Breast epithelium (tissue), 4 donors: ENCODE data around the gene EVA1B. TPM values are rescaled to one million over a fixed set of nuclear protein-coding genes. Genes with fewer than 3 reads are reported as not detected.

Source experiments
- DNase-seq, 2 donors: peaks; one replicate each; pipeline ENCODE4 v3.0.0-alpha.2; 2019; ENCODE audit warnings: low spot score in 2 of 2
- H3K27ac ChIP-seq, 2 donors: fragments of 200-600 bp; sonication (generic) in 1 of 2; one replicate each; pipeline ENCODE4 v1.5.1; 2016 to 2019; ENCODE audit warnings: mild to moderate bottlenecking in 1 of 2
- H3K27me3 ChIP-seq, 2 donors: fragments of 200-600 bp; sonication (generic) in 1 of 2; one replicate each; pipeline versions ENCODE4 v1.5.1 to v1.6.0; 2017 to 2019; ENCODE audit warnings: control low read depth in 1 of 2, mild to moderate bottlenecking in 1 of 2
- H3K36me3 ChIP-seq: fragments of 200-600 bp; one replicate; pipeline ENCODE4 v1.5.1; 2019
- H3K4me1 ChIP-seq, 2 donors: fragments of 200-600 bp; sonication (generic); one replicate each; pipeline ENCODE4 v1.5.1; 2016 to 2019; ENCODE audit warnings: control low read depth in 1 of 2
- H3K4me3 ChIP-seq, 3 donors: fragments of 200-600 bp; sonication (generic); 1 replicate in 2 of 3; 2 replicates in 1 of 3; pipeline ENCODE4 v1.5.1; 2016 to 2019; ENCODE audit warnings: mild to moderate bottlenecking in 3 of 3, moderate library complexity in 2 of 3
- H3K9me3 ChIP-seq, 2 donors: fragments of 200-600 bp; sonication (generic) in 1 of 2; one replicate each; pipeline ENCODE4 v1.5.1; 2016 to 2019; ENCODE audit warnings: control low read depth in 1 of 2
- POLR2A ChIP-seq: fragments of 450-650 bp; IDR thresholded peaks from one replicate; pipeline ENCODE4 v1.6.1; 2016; ENCODE audit warnings: antibody characterized with exemption, mild to moderate bottlenecking, moderate library complexity
- POLR2AphosphoS5 ChIP-seq, 3 donors: sonication (generic); formaldehyde crosslinking; IDR thresholded peaks; one replicate each; pipeline ENCODE4 v1.6.1; 2017; ENCODE audit warnings: antibody characterized with exemption in 3 of 3
- intact Hi-C: fragments of 100-400 bp; cut with DNase I; formaldehyde crosslinking; loops from one replicate; pipeline ENCODE4 v1.15.1; 2023; ENCODE audit warnings: low total_unique reads
- total RNA-seq, 3 donors: library from RNA; depleted of rRNA; stranded (reverse); fragments of >200 nt; gene quantifications; one replicate each; pipeline ENCODE4 v1.1.0, GENCODE V29; 2016
- TF ChIP-seq, protein P1 (sequence below), 3 donors: fragments of 450-650 bp; IDR thresholded peaks; one replicate each; pipeline ENCODE4 v1.5.1; 2016 to 2017; ENCODE audit warnings: antibody characterized with exemption in 3 of 3, mild to moderate bottlenecking in 3 of 3, moderate library complexity in 3 of 3

Gene EVA1B
- total RNA-seq, 3 donors from 2014 or later, result 62.1 to 129 (median 118) TPM

DNA sequence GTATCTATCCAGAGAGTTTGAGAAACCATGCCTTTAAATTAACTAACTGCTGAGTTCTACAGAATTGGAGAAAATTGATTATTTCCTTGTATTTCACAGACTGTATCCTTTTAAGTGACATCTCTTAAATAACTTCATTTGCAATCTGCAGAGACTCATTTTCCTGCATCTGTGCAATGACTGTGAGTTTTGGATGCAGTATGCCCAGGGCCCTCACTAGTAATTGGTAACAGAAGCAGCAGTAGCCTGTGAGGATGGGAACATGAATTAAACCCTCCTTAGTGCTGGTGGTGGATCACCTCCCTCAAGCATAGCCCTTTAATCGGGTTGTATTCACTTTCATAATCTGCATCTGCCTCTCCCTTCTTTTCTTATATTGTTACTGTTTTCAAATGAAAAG, 38.9 kb downstream of the EVA1B start:
- no peak for DNase-seq
- TF ChIP-seq, protein P1, sequence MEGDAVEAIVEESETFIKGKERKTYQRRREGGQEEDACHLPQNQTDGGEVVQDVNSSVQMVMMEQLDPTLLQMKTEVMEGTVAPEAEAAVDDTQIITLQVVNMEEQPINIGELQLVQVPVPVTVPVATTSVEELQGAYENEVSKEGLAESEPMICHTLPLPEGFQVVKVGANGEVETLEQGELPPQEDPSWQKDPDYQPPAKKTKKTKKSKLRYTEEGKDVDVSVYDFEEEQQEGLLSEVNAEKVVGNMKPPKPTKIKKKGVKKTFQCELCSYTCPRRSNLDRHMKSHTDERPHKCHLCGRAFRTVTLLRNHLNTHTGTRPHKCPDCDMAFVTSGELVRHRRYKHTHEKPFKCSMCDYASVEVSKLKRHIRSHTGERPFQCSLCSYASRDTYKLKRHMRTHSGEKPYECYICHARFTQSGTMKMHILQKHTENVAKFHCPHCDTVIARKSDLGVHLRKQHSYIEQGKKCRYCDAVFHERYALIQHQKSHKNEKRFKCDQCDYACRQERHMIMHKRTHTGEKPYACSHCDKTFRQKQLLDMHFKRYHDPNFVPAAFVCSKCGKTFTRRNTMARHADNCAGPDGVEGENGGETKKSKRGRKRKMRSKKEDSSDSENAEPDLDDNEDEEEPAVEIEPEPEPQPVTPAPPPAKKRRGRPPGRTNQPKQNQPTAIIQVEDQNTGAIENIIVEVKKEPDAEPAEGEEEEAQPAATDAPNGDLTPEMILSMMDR (IDR thresholded peaks at IDR 0.05), result no peak
- TF ChIP-seq POLR2A (no peak), POLR2AphosphoS5 (IDR thresholded peaks at IDR 0.05) (no peak)
- H3K4me3 ChIP-seq, result no peak overlapping the region
- no peak overlapping the region for H3K27ac ChIP-seq
- peaks cover 0 to 4% of the 10 kb centered on the region in 2 donors for H3K4me1 ChIP-seq
- intact Hi-C loops, result no loop called here
- H3K9me3 ChIP-seq, result no peaks in the 10 kb centered on the region
- H3K27me3 ChIP-seq, result no peaks in the 10 kb centered on the region
- H3K36me3 ChIP-seq, result peaks cover 6% of the 10 kb centered on the region

DNA sequence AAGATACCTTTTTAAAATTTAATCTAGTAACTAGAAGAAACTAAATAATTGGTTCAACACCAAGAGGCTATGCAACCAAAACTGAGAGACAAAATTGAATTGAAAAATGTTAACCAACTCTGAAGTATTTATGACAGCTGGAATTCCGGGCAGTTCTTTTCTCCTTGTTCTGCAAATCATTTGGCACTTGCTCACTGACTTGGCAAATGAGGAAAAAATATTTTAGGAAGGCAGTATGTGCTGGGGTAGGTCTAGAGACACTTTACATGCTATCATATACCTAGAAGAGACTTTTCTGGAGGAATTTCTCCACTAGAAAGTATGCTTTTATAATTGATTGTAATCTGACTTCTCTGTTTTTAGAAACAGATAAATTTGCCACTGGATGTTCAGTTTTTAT, 39.4 kb downstream of the EVA1B start:
- peaks cover 3% of the 10 kb centered on the region for H3K36me3 ChIP-seq
- H3K4me3 ChIP-seq, result no peak overlapping the region
- DNase-seq, result no peak
- H3K27me3 ChIP-seq, result no peaks in the 10 kb centered on the region
- intact Hi-C loops, result no loop called here
- H3K27ac ChIP-seq, result peak overlapping the region in 1 of 2 donors; percentile 51
- TF ChIP-seq, protein P1 (IDR thresholded peaks at IDR 0.05), result no peak
- TF ChIP-seq POLR2A (no peak), POLR2AphosphoS5 (IDR thresholded peaks at IDR 0.05) (no peak)
- peaks cover 0 to 4% of the 10 kb centered on the region in 2 donors for H3K4me1 ChIP-seq
- H3K9me3 ChIP-seq, result no peaks in the 10 kb centered on the region

DNA sequence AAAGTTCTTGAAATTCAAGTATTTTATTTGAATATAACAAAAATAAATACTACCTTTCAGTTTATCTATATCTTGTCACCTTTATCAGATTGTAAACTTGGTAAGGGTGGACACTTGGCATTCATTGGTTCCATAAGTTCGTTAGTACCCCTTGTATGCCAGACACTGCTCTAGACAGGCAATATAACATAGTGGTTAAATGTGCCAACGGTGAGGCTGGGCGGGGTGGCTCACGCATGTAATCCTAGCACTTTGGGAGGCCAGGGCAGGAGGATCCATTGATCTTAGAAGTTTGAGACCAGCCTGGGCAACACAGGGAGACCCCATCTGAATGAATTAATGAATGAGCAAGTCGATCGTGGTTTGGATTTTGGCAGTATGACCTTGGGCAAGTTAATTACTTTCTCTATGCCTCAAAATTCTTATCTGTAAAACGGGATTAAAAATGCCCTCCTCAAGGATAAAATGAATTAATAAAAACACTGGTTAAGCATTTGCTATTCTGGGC, 43.6 kb downstream of the EVA1B start:
- no peaks in the 10 kb centered on the region for H3K27me3 ChIP-seq
- no peak for DNase-seq
- no peaks in the 10 kb centered on the region for H3K36me3 ChIP-seq
- peak overlapping the region; percentile 6 to 51 for H3K27ac ChIP-seq
- intact Hi-C loops, result no loop called here
- H3K4me1 ChIP-seq, result peaks cover 0 to 4% of the 10 kb centered on the region in 2 donors
- TF ChIP-seq, protein P1 (IDR thresholded peaks at IDR 0.05), result no peak
- TF ChIP-seq POLR2A, result no peak
- TF ChIP-seq POLR2AphosphoS5 (IDR thresholded peaks at IDR 0.05), result no peak
- H3K4me3 ChIP-seq, result no peak overlapping the region
- H3K9me3 ChIP-seq, result no peaks in the 10 kb centered on the region

DNA sequence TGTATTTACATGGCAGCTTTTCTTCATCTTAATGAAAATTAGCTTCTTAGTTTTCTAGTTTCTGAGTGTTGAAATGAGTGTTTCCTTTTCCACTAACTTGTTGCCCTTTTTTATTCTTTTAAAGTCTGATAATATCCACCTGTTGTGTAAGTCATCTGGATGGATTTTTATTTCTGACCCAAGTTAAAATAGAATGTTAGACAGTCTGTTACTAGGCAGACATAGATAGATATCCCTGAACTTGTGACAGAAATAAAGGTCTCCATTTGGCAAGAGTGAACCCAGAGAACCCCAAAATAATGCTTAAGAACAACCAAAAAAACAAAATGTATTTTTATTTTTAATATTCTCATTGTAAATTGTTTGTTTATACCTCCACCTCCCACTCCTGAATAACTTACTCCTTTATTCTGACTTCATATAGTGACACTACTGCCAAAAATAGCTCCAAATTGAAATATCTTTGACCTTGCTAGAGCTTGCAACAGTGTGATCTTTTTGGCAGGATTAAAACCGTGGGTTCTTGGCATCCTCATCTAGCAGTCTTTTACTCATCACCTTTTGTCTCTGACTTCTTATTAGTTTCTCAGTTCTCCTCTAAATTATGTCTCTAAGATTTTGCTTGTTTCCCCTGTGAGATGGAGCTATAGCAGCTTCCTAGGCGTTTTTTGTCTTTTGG, 44.2 kb downstream of the EVA1B start:
- Histone ChIP-seq H3K27me3 (no peaks in the 10 kb centered on the region), H3K4me1 (peaks cover 0 to 4% of the 10 kb centered on the region in 2 donors), H3K27ac (peak overlapping the region in 1 of 2 donors; percentile 51), H3K36me3 (no peaks in the 10 kb centered on the region), H3K4me3 (no peak overlapping the region), H3K9me3 (no peaks in the 10 kb centered on the region)
- DNase-seq, result no peak
- intact Hi-C loops, result no loop called here
- TF ChIP-seq, protein P1 (IDR thresholded peaks at IDR 0.05), result no peak
- TF ChIP-seq POLR2A, result no peak
- TF ChIP-seq POLR2AphosphoS5 (IDR thresholded peaks at IDR 0.05), result no peak

DNA sequence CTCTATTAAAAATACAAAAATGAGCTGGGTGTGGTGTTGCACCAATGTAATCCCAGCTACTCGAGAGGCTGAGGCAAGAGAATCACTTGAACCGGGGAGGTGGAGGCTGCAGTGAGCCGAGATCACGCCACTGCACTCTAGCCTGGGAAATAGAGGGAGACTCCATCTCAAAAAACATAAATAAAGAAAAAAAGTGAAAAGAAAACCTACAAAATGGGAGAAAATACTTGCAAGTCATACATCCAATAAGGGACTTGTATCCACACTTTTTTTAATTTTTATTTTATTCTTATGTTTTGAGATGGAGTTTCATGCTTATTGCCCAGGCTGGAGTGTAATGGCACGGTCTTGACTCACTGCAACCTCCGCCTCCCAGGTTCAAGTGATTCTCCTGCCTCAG, 46.8 kb downstream of the EVA1B start:
- no peak for DNase-seq
- no peaks in the 10 kb centered on the region for H3K4me1 ChIP-seq
- H3K27ac ChIP-seq, result no peak overlapping the region
- TF ChIP-seq POLR2AphosphoS5 (IDR thresholded peaks at IDR 0.05) (no peak), POLR2A (no peak)
- TF ChIP-seq, protein P1 (IDR thresholded peaks at IDR 0.05), result no peak
- H3K36me3 ChIP-seq, result no peaks in the 10 kb centered on the region
- H3K9me3 ChIP-seq, result no peaks in the 10 kb centered on the region
- H3K27me3 ChIP-seq, result no peaks in the 10 kb centered on the region
- intact Hi-C loops, result no loop called here
- no peak overlapping the region for H3K4me3 ChIP-seq
